GM21737 (cell line): ENCODE data around the gene HYDIN.
"Not testable (repeated sequence)": the region's sequence is repeated elsewhere in the genome, so short reads cannot be mapped to it uniquely, and the experiment has no call there.

Experiments
- ATAC-seq: cut with Tn5 transposase; IDR thresholded peaks from one replicate; pipeline ENCODE4 v1.9.1; 2021; ENCODE audit warnings: mild to moderate bottlenecking, moderate library complexity; ENCODE audit not compliant: unreplicated experiment

HYDIN gene

GRCh38 chr16:70882311-70882710 is 348.2 kb downstream of the HYDIN start:
- not testable (repeated sequence) for ATAC-seq

- not testable (repeated sequence) for ATAC-seq
Measured at GRCh38 chr16:70877895-70878294, 352.6 kb downstream of the HYDIN start.

- not testable (repeated sequence) for ATAC-seq
Measured at GRCh38 chr16:70876442-70876841, 354.1 kb downstream of the HYDIN start.

GRCh38 chr16:70864698-70865097 is 365.8 kb downstream of the HYDIN start:
- ATAC-seq, result not testable (repeated sequence)

GRCh38 chr16:70861996-70862395 is 368.5 kb downstream of the HYDIN start:
- ATAC-seq, result not testable (repeated sequence)

GRCh38 chr16:70851299-70851698 is 379.2 kb downstream of the HYDIN start:
- ATAC-seq, result not testable (repeated sequence)

GRCh38 chr16:70823498-70824118 is 406.9 kb downstream of the HYDIN start:
- not testable (repeated sequence) for ATAC-seq

- ATAC-seq, result not testable (repeated sequence)
Measured at GRCh38 chr16:70822734-70823133, 407.8 kb downstream of the HYDIN start.

- ATAC-seq, result not testable (repeated sequence)
Measured at GRCh38 chr16:70818088-70818487, 412.4 kb downstream of the HYDIN start.

- ATAC-seq, result no peak
Measured at GRCh38 chr16:70809392-70810060, 421.0 kb downstream of the HYDIN start.

GRCh38 chr16:70808371-70808770 is 422.2 kb downstream of the HYDIN start:
- no peak for ATAC-seq

- no peak for ATAC-seq
Measured at GRCh38 chr16:70805787-70806186, 424.7 kb downstream of the HYDIN start.

GRCh38 chr16:70805380-70805779 is 425.1 kb downstream of the HYDIN start:
- no peak for ATAC-seq

GRCh38 chr16:70804734-70805169 is 425.8 kb downstream of the HYDIN start:
- ATAC-seq, result no peak

GRCh38 chr16:70804153-70804733 is 426.3 kb downstream of the HYDIN start:
- no peak for ATAC-seq

GRCh38 chr16:70803319-70803718 is 427.2 kb downstream of the HYDIN start:
- ATAC-seq, result no peak

- no peak for ATAC-seq
Measured at GRCh38 chr16:70801611-70802010, 428.9 kb downstream of the HYDIN start.

- peak; percentile 89 for ATAC-seq
Measured at GRCh38 chr16:70800781-70801480, 429.6 kb downstream of the HYDIN start, which contains the start of gene VAC14. Gene VAC14 (minus strand): TSS chr16:70801158. CDS start chr16:70800900, 258 bp downstream.

GRCh38 chr16:70800311-70800710 is 430.2 kb downstream of the HYDIN start:
- ATAC-seq, result no peak

GRCh38 chr16:70796301-70796700 is 434.2 kb downstream of the HYDIN start:
- no peak for ATAC-seq

GRCh38 chr16:70795296-70795912 is 435.1 kb downstream of the HYDIN start:
- no peak for ATAC-seq
